ENCODE measurements around the gene RIC8A. TPM values are rescaled to one million over a fixed set of nuclear protein-coding genes. Genes with fewer than 3 reads are reported as not detected.

The RIC8A gene
- total RNA-seq, 2 donors from 2014 or later = 69.3 to 112 TPM

DNA sequence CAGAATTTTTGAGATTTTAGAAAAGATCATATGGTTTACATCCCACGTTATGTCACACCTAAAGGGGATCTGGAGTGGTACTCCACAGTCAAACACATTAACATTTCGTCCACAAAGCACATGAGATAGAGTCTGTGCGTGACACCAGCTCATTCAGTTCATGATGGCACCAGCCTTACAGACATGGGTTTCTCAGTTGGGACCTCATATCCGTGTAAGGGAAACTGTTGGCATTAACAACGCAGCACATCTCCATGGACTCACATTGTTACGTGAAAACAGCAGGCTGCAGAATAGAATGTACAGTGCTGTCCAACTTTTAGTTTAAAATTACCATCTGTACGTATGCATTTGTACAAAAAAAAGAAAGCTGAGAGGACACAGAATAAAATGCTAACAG lies 14.0 kb downstream of the RIC8A start:
- Histone ChIP-seq H3K9me3 (no peaks in the 10 kb centered on the region), H3K4me1 (no peaks in the 10 kb centered on the region), H3K36me3 (no peaks in the 10 kb centered on the region), H3K4me3 (no peak overlapping the region), H3K27ac (no peak overlapping the region), H3K27me3 (no peaks in the 10 kb centered on the region), H3K9ac (ENCODE audit: low read depth in 2 of 2, low read length in 2 of 2) (no peak overlapping the region)
- no peak for DNase-seq
- intact Hi-C loops (cut with DNase I) = no loop called here
- TF ChIP-seq, protein P1, sequence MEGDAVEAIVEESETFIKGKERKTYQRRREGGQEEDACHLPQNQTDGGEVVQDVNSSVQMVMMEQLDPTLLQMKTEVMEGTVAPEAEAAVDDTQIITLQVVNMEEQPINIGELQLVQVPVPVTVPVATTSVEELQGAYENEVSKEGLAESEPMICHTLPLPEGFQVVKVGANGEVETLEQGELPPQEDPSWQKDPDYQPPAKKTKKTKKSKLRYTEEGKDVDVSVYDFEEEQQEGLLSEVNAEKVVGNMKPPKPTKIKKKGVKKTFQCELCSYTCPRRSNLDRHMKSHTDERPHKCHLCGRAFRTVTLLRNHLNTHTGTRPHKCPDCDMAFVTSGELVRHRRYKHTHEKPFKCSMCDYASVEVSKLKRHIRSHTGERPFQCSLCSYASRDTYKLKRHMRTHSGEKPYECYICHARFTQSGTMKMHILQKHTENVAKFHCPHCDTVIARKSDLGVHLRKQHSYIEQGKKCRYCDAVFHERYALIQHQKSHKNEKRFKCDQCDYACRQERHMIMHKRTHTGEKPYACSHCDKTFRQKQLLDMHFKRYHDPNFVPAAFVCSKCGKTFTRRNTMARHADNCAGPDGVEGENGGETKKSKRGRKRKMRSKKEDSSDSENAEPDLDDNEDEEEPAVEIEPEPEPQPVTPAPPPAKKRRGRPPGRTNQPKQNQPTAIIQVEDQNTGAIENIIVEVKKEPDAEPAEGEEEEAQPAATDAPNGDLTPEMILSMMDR (IDR thresholded peaks at IDR 0.05) = no peak

DNA sequence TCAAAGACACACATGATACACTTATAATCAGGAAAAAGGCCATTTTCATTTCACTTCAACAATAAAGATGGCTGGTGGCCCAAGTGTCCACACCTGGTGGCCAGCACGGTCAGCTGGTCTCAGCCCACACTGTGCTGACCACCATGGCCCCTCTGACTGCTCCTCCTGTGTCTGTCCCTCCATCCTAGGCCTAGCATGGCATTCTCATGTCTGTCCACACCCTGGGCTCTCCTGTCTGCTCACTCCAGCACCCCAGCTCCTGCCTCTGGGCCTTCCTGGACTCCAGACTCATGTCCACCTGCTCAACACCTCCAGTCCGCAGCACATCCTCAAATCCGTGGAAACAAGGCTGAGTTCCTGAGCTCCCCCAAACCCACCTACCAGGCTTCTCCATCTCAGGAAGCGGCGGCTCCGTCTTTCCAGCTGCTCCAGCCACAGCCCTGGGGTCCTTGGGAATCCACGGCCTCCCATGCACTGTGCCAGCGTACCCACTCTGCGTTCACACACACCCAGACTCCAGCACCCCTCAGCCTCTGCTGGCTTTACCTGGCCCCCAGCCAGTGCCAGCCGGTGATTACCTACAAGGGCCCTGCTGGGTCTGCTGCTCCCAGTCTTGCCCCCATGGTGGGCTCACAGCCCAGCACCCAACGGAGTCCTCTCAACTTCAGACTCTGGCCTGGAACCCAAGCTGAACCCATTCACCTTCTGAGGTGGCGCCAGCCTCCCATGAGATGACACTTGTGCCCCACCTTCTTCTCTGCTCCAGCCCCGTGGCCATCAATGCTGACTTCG lies 14.7 kb downstream of the RIC8A start:
- intact Hi-C loops (cut with DNase I) = no loop called here
- TF ChIP-seq, protein P1 (IDR thresholded peaks at IDR 0.05) = no peak
- no peaks in the 10 kb centered on the region for H3K36me3 ChIP-seq
- no peaks in the 10 kb centered on the region for H3K4me1 ChIP-seq
- H3K4me3 ChIP-seq = no peak overlapping the region
- H3K9me3 ChIP-seq = no peaks in the 10 kb centered on the region
- H3K27me3 ChIP-seq = no peaks in the 10 kb centered on the region
- no peak overlapping the region for H3K27ac ChIP-seq
- no peak for DNase-seq
- peak overlapping the region in 1 of 2 donors; percentile 12 for H3K9ac ChIP-seq (ENCODE audit: low read depth in 2 of 2, low read length in 2 of 2)

DNA sequence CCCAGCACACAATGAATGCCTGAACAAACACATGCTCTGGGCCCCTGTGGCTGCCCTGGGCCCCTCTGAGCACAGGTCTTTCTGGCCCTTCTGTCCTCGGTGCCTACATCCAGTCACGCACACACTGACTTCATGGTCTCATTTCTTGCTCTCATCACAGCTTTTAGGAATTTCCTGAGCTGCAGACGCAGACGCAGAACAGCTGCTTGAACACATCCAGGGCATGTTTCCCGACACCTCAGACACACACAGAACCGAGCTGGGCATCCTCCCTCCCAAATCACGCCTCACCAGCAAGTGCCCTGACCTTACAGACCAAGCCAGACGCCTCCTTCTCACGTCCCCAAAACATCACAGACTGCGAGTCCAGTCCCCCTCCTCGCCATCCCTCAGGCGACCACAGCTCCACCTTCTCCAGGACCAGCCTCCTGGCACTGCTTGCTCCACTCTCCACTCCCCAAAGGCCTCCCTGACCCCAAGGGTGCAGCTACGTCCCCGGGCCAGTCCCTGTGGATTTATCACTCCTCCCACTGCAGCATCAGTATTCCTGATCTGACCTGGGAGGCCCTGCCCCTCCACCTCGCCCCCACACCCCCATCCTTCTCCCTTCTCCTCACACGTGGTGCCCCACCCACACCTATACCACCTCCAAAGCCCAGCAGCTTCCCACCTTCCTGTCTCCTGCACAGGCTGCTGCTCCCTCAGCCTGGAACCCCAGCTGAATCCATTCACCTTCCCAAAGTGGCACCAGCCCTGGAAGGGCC lies 15.7 kb downstream of the RIC8A start:
- no peak overlapping the region for H3K9ac ChIP-seq (ENCODE audit: low read depth in 2 of 2, low read length in 2 of 2)
- no peaks in the 10 kb centered on the region for H3K27me3 ChIP-seq
- intact Hi-C loops (cut with DNase I) = no loop called here
- no peaks in the 10 kb centered on the region for H3K9me3 ChIP-seq
- no peak overlapping the region for H3K27ac ChIP-seq
- no peaks in the 10 kb centered on the region for H3K36me3 ChIP-seq
- no peak for DNase-seq
- H3K4me1 ChIP-seq = no peaks in the 10 kb centered on the region
- H3K4me3 ChIP-seq = no peak overlapping the region
- TF ChIP-seq, protein P1 (IDR thresholded peaks at IDR 0.05) = no peak

DNA sequence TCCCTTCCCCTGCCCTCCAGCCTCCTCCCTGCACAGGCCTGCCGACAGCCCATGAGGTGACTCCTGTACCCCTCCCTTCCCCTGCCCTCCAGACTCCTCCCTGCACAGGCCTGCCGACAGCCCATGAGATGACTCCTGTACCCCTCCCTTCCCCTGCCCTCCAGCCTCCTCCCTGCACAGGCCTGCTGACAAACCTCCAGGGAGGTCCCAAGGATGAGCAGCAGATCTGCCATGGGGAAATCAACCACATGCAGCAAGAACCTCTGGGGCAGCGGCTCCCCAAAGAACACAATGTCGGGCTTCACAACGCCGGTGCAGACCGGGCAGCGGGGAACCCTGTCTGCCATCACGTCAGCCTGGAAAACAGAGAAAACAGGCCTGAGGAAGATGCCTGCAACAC lies 16.4 kb downstream of the RIC8A start:
- H3K36me3 ChIP-seq = no peaks in the 10 kb centered on the region
- DNase-seq = no peak
- H3K9ac ChIP-seq (ENCODE audit: low read depth in 2 of 2, low read length in 2 of 2) = no peak overlapping the region
- intact Hi-C loops (cut with DNase I) = no loop called here
- no peaks in the 10 kb centered on the region for H3K9me3 ChIP-seq
- TF ChIP-seq, protein P1 (IDR thresholded peaks at IDR 0.05) = no peak
- no peaks in the 10 kb centered on the region for H3K27me3 ChIP-seq
- no peaks in the 10 kb centered on the region for H3K4me1 ChIP-seq
- no peak overlapping the region for H3K4me3 ChIP-seq
- no peak overlapping the region for H3K27ac ChIP-seq

DNA sequence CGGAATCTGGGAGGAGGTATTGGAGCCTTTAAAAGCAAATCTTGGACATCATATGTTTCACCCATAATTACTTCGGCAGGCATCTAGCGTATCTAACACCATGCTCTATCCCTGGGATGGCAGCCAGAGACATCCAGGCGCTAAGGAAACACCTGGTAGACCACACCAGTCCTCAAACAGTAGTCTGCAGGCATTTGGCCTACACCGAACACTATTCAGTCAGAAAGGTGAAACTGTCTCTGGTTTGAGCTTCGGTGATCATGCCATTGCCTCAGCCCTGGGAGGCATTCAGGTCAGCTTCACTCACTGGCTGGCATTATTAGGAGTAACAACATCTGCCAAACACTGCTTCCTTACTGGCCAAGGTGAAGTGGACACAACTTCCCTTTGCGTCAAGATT lies 16.9 kb downstream of the RIC8A start:
- Histone ChIP-seq H3K27me3 (no peaks in the 10 kb centered on the region), H3K9ac (ENCODE audit: low read depth in 2 of 2, low read length in 2 of 2) (no peak overlapping the region), H3K4me1 (no peaks in the 10 kb centered on the region), H3K9me3 (no peaks in the 10 kb centered on the region), H3K27ac (no peak overlapping the region), H3K36me3 (no peaks in the 10 kb centered on the region), H3K4me3 (no peak overlapping the region)
- TF ChIP-seq, protein P1 (IDR thresholded peaks at IDR 0.05) = no peak
- intact Hi-C loops (cut with DNase I) = no loop called here
- no peak for DNase-seq

All from colonic mucosa (tissue), 4 donors.